ENCODE measurements around the gene CNTNAP2.
"Not testable (repeated sequence)": the region's sequence is repeated elsewhere in the genome, so short reads cannot be mapped to it uniquely, and the experiment has no call there.

CNTNAP2 gene

GRCh38 chr7:147578196-147578595, 1461.6 kb downstream of the CNTNAP2 start:
- H3K27ac ChIP-seq (ENCODE audit: low read depth, low read length): no peak overlapping the region
- no peak overlapping the region for H3K4me3 ChIP-seq (ENCODE audit: low read length)
- no peaks in the 10 kb centered on the region for H3K4me1 ChIP-seq (ENCODE audit: control insufficient read depth, insufficient read depth, low read length)
- H3K27me3 ChIP-seq (ENCODE audit: control insufficient read depth, insufficient read depth, low read length): no peaks in the 10 kb centered on the region
- H3K36me3 ChIP-seq (ENCODE audit: control insufficient read depth, insufficient read depth, low read length): no peaks in the 10 kb centered on the region
- no peak overlapping the region for H3K9ac ChIP-seq (ENCODE audit: low read length)

- no peak overlapping the region for H3K9ac ChIP-seq (ENCODE audit: low read length)
These were observed 1462.5 kb downstream of the CNTNAP2 start for GRCh38 chr7:147579148-147579547.

GRCh38 chr7:147584771-147585193, 1468.2 kb downstream of the CNTNAP2 start:
- no peak overlapping the region for H3K9ac ChIP-seq (ENCODE audit: low read length)
- no peaks in the 10 kb centered on the region for H3K36me3 ChIP-seq (ENCODE audit: control insufficient read depth, insufficient read depth, low read length)
- no peak overlapping the region for H3K27ac ChIP-seq (ENCODE audit: low read depth, low read length)
- no peaks in the 10 kb centered on the region for H3K27me3 ChIP-seq (ENCODE audit: control insufficient read depth, insufficient read depth, low read length)
- H3K4me3 ChIP-seq (ENCODE audit: low read length): no peak overlapping the region
- H3K4me1 ChIP-seq (ENCODE audit: control insufficient read depth, insufficient read depth, low read length): no peaks in the 10 kb centered on the region

More at GRCh38 chr7:147579148-147579547, 1462.5 kb downstream of the CNTNAP2 start:
- H3K27me3 ChIP-seq (ENCODE audit: control insufficient read depth, insufficient read depth, low read length): no peaks in the 10 kb centered on the region
- H3K36me3 ChIP-seq (ENCODE audit: control insufficient read depth, insufficient read depth, low read length): no peaks in the 10 kb centered on the region
- H3K4me3 ChIP-seq (ENCODE audit: low read length): no peak overlapping the region
- no peak overlapping the region for H3K27ac ChIP-seq (ENCODE audit: low read depth, low read length)
- H3K4me1 ChIP-seq (ENCODE audit: control insufficient read depth, insufficient read depth, low read length): no peaks in the 10 kb centered on the region

- no peak overlapping the region for H3K9ac ChIP-seq (ENCODE audit: low read length)
- no peak overlapping the region for H3K4me3 ChIP-seq (ENCODE audit: low read length)
- no peaks in the 10 kb centered on the region for H3K27me3 ChIP-seq (ENCODE audit: control insufficient read depth, insufficient read depth, low read length)
- no peak overlapping the region for H3K27ac ChIP-seq (ENCODE audit: low read depth, low read length)
- no peaks in the 10 kb centered on the region for H3K36me3 ChIP-seq (ENCODE audit: control insufficient read depth, insufficient read depth, low read length)
- no peaks in the 10 kb centered on the region for H3K4me1 ChIP-seq (ENCODE audit: control insufficient read depth, insufficient read depth, low read length)
These were observed 1469.5 kb downstream of the CNTNAP2 start for GRCh38 chr7:147586110-147586509.

- no peak overlapping the region for H3K27ac ChIP-seq (ENCODE audit: low read depth, low read length)
- H3K4me1 ChIP-seq (ENCODE audit: control insufficient read depth, insufficient read depth, low read length): no peaks in the 10 kb centered on the region
- H3K4me3 ChIP-seq (ENCODE audit: low read length): no peak overlapping the region
- no peaks in the 10 kb centered on the region for H3K36me3 ChIP-seq (ENCODE audit: control insufficient read depth, insufficient read depth, low read length)
- H3K27me3 ChIP-seq (ENCODE audit: control insufficient read depth, insufficient read depth, low read length): no peaks in the 10 kb centered on the region
- no peak overlapping the region for H3K9ac ChIP-seq (ENCODE audit: low read length)
These were observed 1469.9 kb downstream of the CNTNAP2 start for GRCh38 chr7:147586526-147586925.

- H3K4me3 ChIP-seq (ENCODE audit: low read length): no peak overlapping the region
These were observed 1476.9 kb downstream of the CNTNAP2 start for GRCh38 chr7:147593271-147594057.

GRCh38 chr7:147595042-147595441, 1478.4 kb downstream of the CNTNAP2 start:
- Histone ChIP-seq H3K4me1 (ENCODE audit: control insufficient read depth, insufficient read depth, low read length) (no peaks in the 10 kb centered on the region), H3K27ac (ENCODE audit: low read depth, low read length) (no peak overlapping the region), H3K4me3 (ENCODE audit: low read length) (no peak overlapping the region), H3K9ac (ENCODE audit: low read length) (no peak overlapping the region), H3K27me3 (ENCODE audit: control insufficient read depth, insufficient read depth, low read length) (no peaks in the 10 kb centered on the region), H3K36me3 (ENCODE audit: control insufficient read depth, insufficient read depth, low read length) (no peaks in the 10 kb centered on the region)

More at GRCh38 chr7:147593271-147594057, 1476.9 kb downstream of the CNTNAP2 start:
- Histone ChIP-seq H3K9ac (ENCODE audit: low read length) (no peak overlapping the region), H3K27me3 (ENCODE audit: control insufficient read depth, insufficient read depth, low read length) (no peaks in the 10 kb centered on the region), H3K4me1 (ENCODE audit: control insufficient read depth, insufficient read depth, low read length) (no peaks in the 10 kb centered on the region), H3K36me3 (ENCODE audit: control insufficient read depth, insufficient read depth, low read length) (no peaks in the 10 kb centered on the region), H3K27ac (ENCODE audit: low read depth, low read length) (no peak overlapping the region)

- not testable (repeated sequence) for H3K27me3 ChIP-seq (ENCODE audit: control insufficient read depth, insufficient read depth, low read length); H3K4me3 ChIP-seq (ENCODE audit: low read length); H3K36me3 ChIP-seq (ENCODE audit: control insufficient read depth, insufficient read depth, low read length); H3K9ac ChIP-seq (ENCODE audit: low read length); H3K27ac ChIP-seq (ENCODE audit: low read depth, low read length); H3K4me1 ChIP-seq (ENCODE audit: control insufficient read depth, insufficient read depth, low read length)
These were observed 1482.1 kb downstream of the CNTNAP2 start for GRCh38 chr7:147598687-147599086.

- H3K4me1 ChIP-seq (ENCODE audit: control insufficient read depth, insufficient read depth, low read length): no peaks in the 10 kb centered on the region
- no peak overlapping the region for H3K4me3 ChIP-seq (ENCODE audit: low read length)
- no peaks in the 10 kb centered on the region for H3K36me3 ChIP-seq (ENCODE audit: control insufficient read depth, insufficient read depth, low read length)
- H3K27me3 ChIP-seq (ENCODE audit: control insufficient read depth, insufficient read depth, low read length): no peaks in the 10 kb centered on the region
- H3K27ac ChIP-seq (ENCODE audit: low read depth, low read length): no peak overlapping the region
- no peak overlapping the region for H3K9ac ChIP-seq (ENCODE audit: low read length)
These were observed 1488.7 kb downstream of the CNTNAP2 start for GRCh38 chr7:147605323-147605722.

- Histone ChIP-seq H3K27ac (ENCODE audit: low read depth, low read length) (no peak overlapping the region), H3K4me1 (ENCODE audit: control insufficient read depth, insufficient read depth, low read length) (no peaks in the 10 kb centered on the region), H3K27me3 (ENCODE audit: control insufficient read depth, insufficient read depth, low read length) (no peaks in the 10 kb centered on the region), H3K4me3 (ENCODE audit: low read length) (no peak overlapping the region), H3K9ac (ENCODE audit: low read length) (no peak overlapping the region), H3K36me3 (ENCODE audit: control insufficient read depth, insufficient read depth, low read length) (no peaks in the 10 kb centered on the region)
These were observed 1490.7 kb downstream of the CNTNAP2 start for GRCh38 chr7:147607157-147607800.

- no peak overlapping the region for H3K27ac ChIP-seq (ENCODE audit: low read depth, low read length)
- H3K4me3 ChIP-seq (ENCODE audit: low read length): no peak overlapping the region
- H3K9ac ChIP-seq (ENCODE audit: low read length): no peak overlapping the region
- no peaks in the 10 kb centered on the region for H3K27me3 ChIP-seq (ENCODE audit: control insufficient read depth, insufficient read depth, low read length)
- H3K4me1 ChIP-seq (ENCODE audit: control insufficient read depth, insufficient read depth, low read length): no peaks in the 10 kb centered on the region
- H3K36me3 ChIP-seq (ENCODE audit: control insufficient read depth, insufficient read depth, low read length): no peaks in the 10 kb centered on the region
These were observed 1494.8 kb downstream of the CNTNAP2 start for GRCh38 chr7:147611431-147611830.

- Histone ChIP-seq H3K9ac (ENCODE audit: low read length) (no peak overlapping the region), H3K4me3 (ENCODE audit: low read length) (no peak overlapping the region), H3K27ac (ENCODE audit: low read depth, low read length) (no peak overlapping the region), H3K4me1 (ENCODE audit: control insufficient read depth, insufficient read depth, low read length) (no peaks in the 10 kb centered on the region), H3K36me3 (ENCODE audit: control insufficient read depth, insufficient read depth, low read length) (no peaks in the 10 kb centered on the region), H3K27me3 (ENCODE audit: control insufficient read depth, insufficient read depth, low read length) (no peaks in the 10 kb centered on the region)
These were observed 1518.7 kb downstream of the CNTNAP2 start for GRCh38 chr7:147635288-147635687.

GRCh38 chr7:147636553-147636952, 1520.0 kb downstream of the CNTNAP2 start:
- no peaks in the 10 kb centered on the region for H3K36me3 ChIP-seq (ENCODE audit: control insufficient read depth, insufficient read depth, low read length)
- no peak overlapping the region for H3K4me3 ChIP-seq (ENCODE audit: low read length)
- no peak overlapping the region for H3K27ac ChIP-seq (ENCODE audit: low read depth, low read length)
- H3K9ac ChIP-seq (ENCODE audit: low read length): no peak overlapping the region
- H3K27me3 ChIP-seq (ENCODE audit: control insufficient read depth, insufficient read depth, low read length): no peaks in the 10 kb centered on the region
- no peaks in the 10 kb centered on the region for H3K4me1 ChIP-seq (ENCODE audit: control insufficient read depth, insufficient read depth, low read length)
